CD14-positive monocyte (primary cell): ENCODE measurements around the gene CDC42BPB. TPM values are rescaled to one million over a fixed set of nuclear protein-coding genes. Genes with fewer than 3 reads are reported as not detected.

ENCODE experiments used
- DNase-seq, 3 donors: peaks; one replicate each; pipeline ENCODE4 v3.0.0-alpha.2; 2011 to 2022
- H2AFZ ChIP-seq: 2 replicates; pipeline ENCODE4 v1.6.0; 2012; ENCODE audit warnings: mild to moderate bottlenecking, low read depth, low read length, inconsistent platforms; ENCODE audit not compliant: insufficient read depth, poor library complexity, severe bottlenecking
- H3K27ac ChIP-seq, 2 donors: 1 replicate in 1 of 2; 2 replicates in 1 of 2; pipeline ENCODE4 v1.5.1; 2012 to 2013; ENCODE audit warnings: low read length in 2 of 2, control low read depth in 1 of 2, inconsistent platforms in 1 of 2, low read depth in 1 of 2, mild to moderate bottlenecking in 1 of 2
- H3K27me3 ChIP-seq, 2 donors: one replicate each; pipeline versions ENCODE4 v1.6.0 to v1.6.1; 2011 to 2013; ENCODE audit warnings: low read length in 2 of 2; ENCODE audit not compliant: control insufficient read depth in 2 of 2, insufficient read depth in 2 of 2
- H3K36me3 ChIP-seq, 2 donors: replicated peaks in 1 of 2; 1 replicate in 1 of 2; 2 replicates in 1 of 2; pipeline versions ENCODE4 v1.5.1 to v1.6.1; 2012 to 2013; ENCODE audit warnings: low read length in 2 of 2, control low read depth in 1 of 2, inconsistent platforms in 1 of 2, mild to moderate bottlenecking in 1 of 2; ENCODE audit not compliant: insufficient read depth in 2 of 2, control insufficient read depth in 1 of 2
- H3K4me1 ChIP-seq, 2 donors: 1 replicate in 1 of 2; 2 replicates in 1 of 2; pipeline versions ENCODE4 v1.5.1 to v1.6.1; 2012 to 2013; ENCODE audit warnings: low read length in 2 of 2, control low read depth in 1 of 2, inconsistent platforms in 1 of 2, mild to moderate bottlenecking in 1 of 2, moderate library complexity in 1 of 2; ENCODE audit not compliant: insufficient read depth in 2 of 2, control insufficient read depth in 1 of 2
- H3K4me2 ChIP-seq: replicated peaks from 2 replicates; pipeline ENCODE3; 2012; ENCODE audit warnings: low read length, moderate library complexity, mild to moderate bottlenecking; ENCODE audit not compliant: poor library complexity, severe bottlenecking; ENCODE audit errors: extremely low read depth
- H3K4me3 ChIP-seq, 3 experiments: fragments of 200-600 bp in 1 of 3; sonication (generic) in 1 of 3; replicated peaks in 1 of 3; 1 replicate in 2 of 3; 2 replicates in 1 of 3; pipeline ENCODE4 v1.5.1; 2011 to 2013; ENCODE audit warnings: low read length in 3 of 3, mild to moderate bottlenecking in 3 of 3, control low read depth in 2 of 3, low read depth in 2 of 3, inconsistent platforms in 1 of 3, moderate library complexity in 1 of 3
- H3K79me2 ChIP-seq: 2 replicates; pipeline ENCODE4 v1.6.0; 2012; ENCODE audit warnings: mild to moderate bottlenecking, control low read depth, inconsistent platforms, low read length, moderate library complexity; ENCODE audit not compliant: insufficient read depth
- H3K9ac ChIP-seq: 2 replicates; pipeline ENCODE4 v1.6.0; 2017; ENCODE audit warnings: low read length, mild to moderate bottlenecking; ENCODE audit not compliant: insufficient read depth, poor library complexity, severe bottlenecking
- H3K9me3 ChIP-seq, 2 donors: replicated peaks in 1 of 2; 1 replicate in 1 of 2; 2 replicates in 1 of 2; pipeline versions ENCODE4 v1.5.1 to v1.6.1; 2012 to 2013; ENCODE audit warnings: low read length in 2 of 2, control low read depth in 1 of 2; ENCODE audit not compliant: control insufficient read depth in 1 of 2, insufficient read depth in 1 of 2
- H4K20me1 ChIP-seq: 2 replicates; pipeline ENCODE4 v1.6.0; 2012; ENCODE audit warnings: mild to moderate bottlenecking, low read length, control low read depth, moderate library complexity; ENCODE audit not compliant: insufficient read depth
- H3K27ac Mint-ChIP-seq, 7 donors: one replicate each; pipeline ENCODE4 v1.8.0; 2020; ENCODE audit warnings: mild to moderate bottlenecking in 7 of 7, mixed read lengths in 7 of 7, moderate library complexity in 6 of 7, inconsistent platforms in 2 of 7
- H3K27me3 Mint-ChIP-seq, 3 donors: one replicate each; pipeline ENCODE4 v1.8.0; 2021 to 2022; ENCODE audit warnings: low read depth in 3 of 3, mild to moderate bottlenecking in 3 of 3, mixed read lengths in 3 of 3, moderate library complexity in 3 of 3, inconsistent platforms in 1 of 3
- H3K36me3 Mint-ChIP-seq, 2 donors: one replicate each; pipeline ENCODE4 v1.8.0; 2020; ENCODE audit warnings: mixed read lengths in 2 of 2, inconsistent platforms in 1 of 2, mild to moderate bottlenecking in 1 of 2
- H3K4me1 Mint-ChIP-seq: one replicate; pipeline ENCODE4 v1.8.0; 2020; ENCODE audit warnings: mild to moderate bottlenecking, mixed read lengths
- H3K4me3 Mint-ChIP-seq, 2 donors: one replicate each; pipeline ENCODE4 v1.8.0; 2020; ENCODE audit warnings: mild to moderate bottlenecking in 2 of 2, mixed read lengths in 2 of 2, moderate library complexity in 1 of 2
- H3K9me3 Mint-ChIP-seq, 7 donors: one replicate each; pipeline ENCODE4 v1.8.0; 2020 to 2022; ENCODE audit warnings: mixed read lengths in 7 of 7, mild to moderate bottlenecking in 6 of 7, moderate library complexity in 6 of 7, inconsistent platforms in 2 of 7
- WGBS: methylation state at CpG from one replicate; pipeline ENCODE4 v1.1.5; 2013; ENCODE audit warnings: missing lambda C conversion rate; ENCODE audit not compliant: insufficient coverage; 5-methylcytosine and 5-hydroxymethylcytosine counted together
- intact Hi-C, 2 donors: fragments of 100-400 bp; cut with micrococcal nuclease; formaldehyde crosslinking; loops; one replicate each; pipeline versions ENCODE4 v1.15.0 to v1.15.1; 2023
- polyA plus RNA-seq, 3 donors: library from polyadenylated mRNA; depleted of rRNA in 1 of 3; unstranded in 2 of 3; stranded (reverse) in 1 of 3; fragments of 300-500 nt in 2 of 3; fragments of >200 nt in 1 of 3; fragmentation: Illumina TruSeq in 2 of 3; gene quantifications; 1 replicate in 2 of 3; 2 replicates in 1 of 3; pipeline ENCODE4 v1.2.3, GENCODE V29; 2012 to 2021
- TF ChIP-seq, protein P1 (sequence below): fragments of 200-600 bp; IDR thresholded peaks from one replicate; pipeline ENCODE4 v1.8.0; 2022; ENCODE audit warnings: antibody characterized with exemption, mild to moderate bottlenecking

CDC42BPB gene
- polyA plus RNA-seq, 3 donors = 0.25 to 19.0 (median 0.60) TPM

DNA sequence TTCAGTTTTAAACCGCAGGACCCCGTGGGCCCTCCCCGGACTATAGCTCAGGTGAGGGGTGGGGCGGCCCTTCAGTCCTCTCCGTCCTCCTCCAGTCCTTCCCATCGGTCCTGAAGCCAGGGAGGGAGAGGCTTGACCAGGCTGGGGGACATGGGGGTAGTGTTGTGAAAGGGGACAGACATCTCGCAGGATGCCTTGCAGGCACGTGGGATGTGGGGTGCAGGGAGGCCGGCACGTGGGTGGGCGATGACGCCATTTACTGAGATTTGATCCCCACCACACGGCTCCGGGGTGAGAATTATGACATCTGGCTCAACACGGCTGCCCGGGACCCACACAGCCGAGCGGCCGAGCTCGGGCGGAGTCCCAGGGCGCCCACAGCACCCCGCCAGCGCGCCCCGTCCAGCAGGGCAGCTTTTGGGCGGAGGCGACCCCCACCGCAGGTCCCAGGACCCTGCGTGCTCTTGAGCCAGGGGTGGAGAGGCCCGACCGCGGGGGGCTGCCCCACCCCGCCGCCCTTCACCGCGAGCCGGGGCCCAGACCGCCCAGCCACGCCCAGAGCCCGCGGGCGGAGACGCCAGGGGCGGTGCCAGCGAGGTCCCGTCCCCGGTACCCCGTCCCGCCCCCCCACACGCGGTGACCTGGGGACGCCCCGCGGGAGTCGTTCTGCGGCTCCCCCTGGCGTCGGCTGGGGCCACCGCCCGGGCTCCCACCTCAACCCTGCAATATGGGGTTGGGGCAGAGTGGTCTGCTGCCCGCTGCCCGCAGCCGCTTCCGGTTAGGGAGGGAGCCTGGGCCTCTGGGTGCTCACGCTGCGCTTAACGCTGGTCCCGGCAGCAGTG lies 33.9 kb upstream of the CDC42BPB start:
- H3K4me1 Mint-ChIP-seq = peaks cover 20% of the 10 kb centered on the region
- Histone ChIP-seq H3K27ac (no peak overlapping the region), H3K4me3 (peak overlapping the region; percentile 14 to 74 (median 56)), H3K4me1 (peaks cover 19 to 25% of the 10 kb centered on the region in 2 donors), H3K36me3 (no peaks in the 10 kb centered on the region), H3K4me2 (peak overlapping the region; percentile 78), H4K20me1 (no peaks in the 10 kb centered on the region), H3K27me3 (peaks cover 0 to 10% of the 10 kb centered on the region in 2 donors), H3K9ac (peak overlapping the region; percentile 51), H3K79me2 (no peaks in the 10 kb centered on the region), H2AFZ (peak overlapping the region; percentile 84), H3K9me3 (no peaks in the 10 kb centered on the region)
- intact Hi-C loops = no loop called here
- H3K27me3 Mint-ChIP-seq = peaks cover 8 to 32% (median 11%) of the 10 kb centered on the region in 3 donors
- peak overlapping the region in 2 of 7 donors; percentile 35 to 45 for H3K27ac Mint-ChIP-seq
- peak; percentile 56 to 68 (median 58) for DNase-seq
- 4% methylated on average over 49 of the region's 69 CpGs for WGBS
- peak overlapping the region; percentile 68 to 79 for H3K4me3 Mint-ChIP-seq
- peaks cover 0 to 2% (median 0%) of the 10 kb centered on the region in 7 donors for H3K9me3 Mint-ChIP-seq
- TF ChIP-seq, protein P1, sequence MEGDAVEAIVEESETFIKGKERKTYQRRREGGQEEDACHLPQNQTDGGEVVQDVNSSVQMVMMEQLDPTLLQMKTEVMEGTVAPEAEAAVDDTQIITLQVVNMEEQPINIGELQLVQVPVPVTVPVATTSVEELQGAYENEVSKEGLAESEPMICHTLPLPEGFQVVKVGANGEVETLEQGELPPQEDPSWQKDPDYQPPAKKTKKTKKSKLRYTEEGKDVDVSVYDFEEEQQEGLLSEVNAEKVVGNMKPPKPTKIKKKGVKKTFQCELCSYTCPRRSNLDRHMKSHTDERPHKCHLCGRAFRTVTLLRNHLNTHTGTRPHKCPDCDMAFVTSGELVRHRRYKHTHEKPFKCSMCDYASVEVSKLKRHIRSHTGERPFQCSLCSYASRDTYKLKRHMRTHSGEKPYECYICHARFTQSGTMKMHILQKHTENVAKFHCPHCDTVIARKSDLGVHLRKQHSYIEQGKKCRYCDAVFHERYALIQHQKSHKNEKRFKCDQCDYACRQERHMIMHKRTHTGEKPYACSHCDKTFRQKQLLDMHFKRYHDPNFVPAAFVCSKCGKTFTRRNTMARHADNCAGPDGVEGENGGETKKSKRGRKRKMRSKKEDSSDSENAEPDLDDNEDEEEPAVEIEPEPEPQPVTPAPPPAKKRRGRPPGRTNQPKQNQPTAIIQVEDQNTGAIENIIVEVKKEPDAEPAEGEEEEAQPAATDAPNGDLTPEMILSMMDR = peak; percentile 75
- H3K36me3 Mint-ChIP-seq = no peaks in the 10 kb centered on the region

DNA sequence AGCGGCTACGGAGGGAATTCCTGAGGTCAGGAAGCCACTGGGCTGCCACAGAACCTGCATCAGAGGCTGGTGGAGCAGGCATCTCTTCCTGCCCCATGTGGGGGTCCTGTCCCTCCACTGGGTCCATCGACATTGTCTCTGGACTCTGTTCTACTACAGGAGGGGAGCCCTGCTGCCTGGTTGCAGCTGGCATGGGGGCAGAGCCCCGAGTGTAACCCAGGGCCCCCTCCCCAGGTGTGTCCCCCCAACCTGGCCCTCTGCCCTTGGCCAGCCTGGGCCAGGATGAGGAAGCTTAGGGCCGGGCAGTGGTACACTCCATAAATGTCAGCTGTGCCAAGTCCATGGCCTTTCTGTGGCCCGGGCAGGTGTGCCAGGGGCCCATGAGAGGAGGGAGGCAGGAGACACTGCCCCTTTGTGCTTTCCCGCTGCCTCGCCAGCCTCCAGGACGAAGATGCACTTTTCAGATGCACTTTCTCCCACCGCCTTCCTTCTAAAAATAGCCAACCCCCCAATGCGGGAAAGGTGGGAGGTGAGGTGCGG lies 33.2 kb upstream of the CDC42BPB start:
- intact Hi-C loops = no loop called here
- Mint-ChIP-seq H3K27me3 (peaks cover 6 to 34% (median 13%) of the 10 kb centered on the region in 3 donors), H3K4me1 (peaks cover 20% of the 10 kb centered on the region), H3K36me3 (no peaks in the 10 kb centered on the region), H3K9me3 (no peaks in the 10 kb centered on the region), H3K27ac (peak overlapping the region in 1 of 7 donors; percentile 45), H3K4me3 (peak overlapping the region; percentile 64 to 79)
- Histone ChIP-seq H2AFZ (no peak overlapping the region), H3K27ac (no peak overlapping the region), H3K4me1 (peaks cover 19 to 25% of the 10 kb centered on the region in 2 donors), H3K9me3 (no peaks in the 10 kb centered on the region), H3K27me3 (peaks cover 0 to 13% of the 10 kb centered on the region in 2 donors), H3K36me3 (no peaks in the 10 kb centered on the region), H4K20me1 (no peaks in the 10 kb centered on the region), H3K4me3 (no peak overlapping the region), H3K4me2 (peak overlapping the region; percentile 78), H3K79me2 (no peaks in the 10 kb centered on the region), H3K9ac (no peak overlapping the region)
- DNase-seq = no peak
- TF ChIP-seq, protein P1 = no peak
- 91% methylated on average over 3 of the region's 12 CpGs for WGBS
